GM18873 (cell line): ENCODE measurements around the gene SLC38A3.
A peak's percentile ranks its signal among the peaks of the same experiment; 100 is the strongest.
"Not testable (repeated sequence)": the region's sequence is repeated elsewhere in the genome, so short reads cannot be mapped to it uniquely, and the experiment has no call there.

Experiments used
- ATAC-seq: cut with Tn5 transposase; IDR thresholded peaks from one replicate; pipeline ENCODE4 v1.9.1; 2021; ENCODE audit warnings: mild to moderate bottlenecking, moderate library complexity, moderate number of reproducible peaks; ENCODE audit not compliant: unreplicated experiment, low FRiP score

The SLC38A3 gene

DNA sequence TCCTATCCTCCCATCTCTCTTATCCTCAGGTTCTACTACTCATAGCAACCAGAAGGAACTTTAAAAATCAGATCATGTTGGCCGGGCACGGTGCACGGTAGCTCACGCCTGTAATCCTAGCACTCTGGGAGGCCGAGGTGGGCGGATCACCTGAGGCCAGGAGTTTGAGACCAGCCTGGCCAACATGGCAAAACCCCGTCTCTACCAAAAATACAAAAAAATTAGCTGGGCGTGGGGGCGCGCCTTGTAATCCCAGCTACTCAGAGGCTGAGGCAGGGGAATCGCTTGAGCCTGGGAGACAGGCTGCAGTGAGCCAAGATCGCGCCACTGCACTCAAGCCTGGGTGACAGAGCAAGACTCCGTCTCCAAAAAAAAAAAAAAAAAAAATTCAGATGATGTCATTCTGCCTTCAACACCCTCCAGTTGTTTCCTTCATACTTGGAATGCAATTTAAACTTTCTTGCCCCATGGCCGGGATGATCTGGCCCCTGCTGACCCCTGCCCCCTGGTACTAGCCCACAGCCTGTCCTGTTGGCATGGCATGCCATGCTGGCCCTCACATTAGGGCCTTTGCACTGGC lies 23.2 kb downstream of the SLC38A3 start:
- ATAC-seq = not testable (repeated sequence)

- no peak for ATAC-seq
Observed at GRCh38 chr3:50229490-50229889, 24.4 kb downstream of the SLC38A3 start.

DNA sequence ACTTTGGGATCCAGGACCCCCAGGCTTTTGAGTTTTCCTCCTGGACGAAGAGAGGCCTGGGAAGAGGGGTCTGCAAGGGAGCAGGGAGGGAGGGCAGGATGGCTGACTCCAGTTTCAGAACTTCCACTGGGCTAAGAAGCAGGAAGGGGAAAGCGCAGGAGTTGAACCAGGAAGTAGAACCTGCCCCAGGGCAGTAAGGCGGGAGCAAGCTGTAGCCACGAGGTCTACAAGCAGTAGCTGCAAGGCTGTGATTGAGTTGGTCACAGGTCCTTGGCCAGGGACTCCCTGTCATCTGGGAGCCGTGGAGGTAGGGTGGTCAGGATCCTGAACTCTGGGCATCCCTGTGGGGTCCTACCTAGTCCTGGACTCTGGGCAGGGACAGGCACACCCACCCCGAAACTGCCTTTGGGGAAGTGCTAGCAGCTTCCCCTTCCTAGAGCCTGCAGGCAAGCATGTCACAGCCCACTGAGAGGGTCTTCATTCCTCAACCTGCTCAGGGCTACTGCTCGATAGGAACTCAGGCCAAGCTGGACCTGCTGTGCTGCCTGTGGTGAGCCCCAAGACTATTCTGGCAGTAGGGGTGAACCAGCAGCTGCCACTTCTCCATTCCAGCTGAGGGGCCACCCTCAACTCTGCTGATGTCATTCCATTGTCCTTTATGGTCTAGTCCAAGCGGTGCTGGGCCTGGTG lies 25.2 kb downstream of the SLC38A3 start:
- ATAC-seq = no peak

DNA sequence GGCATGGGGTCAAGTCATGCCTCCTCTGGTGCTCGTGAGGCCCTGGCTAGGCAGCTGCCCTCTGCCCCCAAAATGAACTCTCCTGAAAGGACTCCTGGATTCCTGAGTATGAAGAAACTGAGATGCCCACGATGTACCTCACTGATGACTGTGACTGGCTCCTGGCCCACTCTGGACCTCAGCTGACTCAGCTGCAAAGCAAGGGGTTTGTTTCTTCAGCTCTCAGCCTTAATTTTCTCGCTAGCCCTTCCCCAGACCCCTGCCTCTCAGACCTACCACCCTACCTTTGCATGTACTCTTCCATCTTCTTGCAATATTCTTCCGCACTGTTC lies 25.7 kb downstream of the SLC38A3 start:
- ATAC-seq = no peak

DNA sequence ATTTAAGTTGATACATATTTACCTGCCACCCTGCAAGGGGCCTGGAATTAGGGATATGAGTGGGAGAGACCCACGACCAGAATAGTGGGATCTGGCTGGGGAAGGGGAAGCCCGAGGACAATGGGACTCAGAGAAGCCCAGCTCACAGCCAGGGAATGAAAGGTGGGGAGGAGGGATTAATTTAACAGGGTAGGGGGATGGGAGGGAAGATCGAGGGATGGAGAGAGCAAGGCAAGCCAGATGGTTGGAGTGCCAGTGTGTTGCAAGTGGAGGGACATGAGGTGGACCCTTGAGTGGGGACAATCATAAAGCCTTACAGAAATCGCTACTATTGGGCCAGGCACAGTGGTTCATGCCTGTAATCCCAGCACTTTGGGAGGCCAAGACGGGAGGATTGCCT lies 26.5 kb downstream of the SLC38A3 start:
- no peak for ATAC-seq

GRCh38 chr3:50232303-50232702 lies 27.2 kb downstream of the SLC38A3 start:
- ATAC-seq = no peak

GRCh38 chr3:50233176-50233575 lies 28.1 kb downstream of the SLC38A3 start:
- no peak for ATAC-seq

- ATAC-seq = peak; percentile 90
Observed at GRCh38 chr3:50235716-50236483, 30.8 kb downstream of the SLC38A3 start, which contains the start of gene GNAI2. GNAI2 (plus strand) TSS chr3:50236204; CDS start chr3:50236336, 132 bp downstream.

DNA sequence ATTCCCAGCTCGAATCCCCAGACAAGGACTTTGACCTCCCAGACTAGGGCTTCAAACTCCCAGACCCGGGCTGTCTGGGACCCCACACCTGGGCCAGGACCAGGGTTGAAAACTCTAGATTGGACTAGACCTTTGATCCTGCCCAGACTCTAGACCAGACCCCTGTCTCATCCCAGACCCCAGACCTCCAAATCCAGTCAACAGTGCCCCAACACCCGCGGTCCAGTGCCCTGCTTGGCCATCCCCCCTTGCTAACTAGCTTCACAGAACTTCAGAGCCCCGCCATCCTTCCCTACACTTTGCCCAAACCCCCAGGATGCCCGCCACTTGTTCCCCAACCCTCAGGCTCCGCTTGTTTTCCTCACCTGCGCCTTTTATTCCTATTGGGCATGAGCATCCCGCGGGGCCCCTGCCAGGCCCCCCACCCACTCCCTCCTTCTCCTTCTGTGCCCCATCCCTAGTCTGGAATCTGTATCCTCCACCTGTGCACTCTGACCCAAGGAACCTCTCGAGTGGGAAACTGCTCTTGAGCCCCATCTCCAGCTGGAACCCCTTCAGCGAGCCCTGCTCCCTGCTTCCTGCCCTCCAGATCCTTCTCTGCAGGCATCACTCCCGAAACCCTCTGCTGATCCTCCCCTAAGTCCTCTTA lies 31.5 kb downstream of the SLC38A3 start:
- ATAC-seq = no peak

DNA sequence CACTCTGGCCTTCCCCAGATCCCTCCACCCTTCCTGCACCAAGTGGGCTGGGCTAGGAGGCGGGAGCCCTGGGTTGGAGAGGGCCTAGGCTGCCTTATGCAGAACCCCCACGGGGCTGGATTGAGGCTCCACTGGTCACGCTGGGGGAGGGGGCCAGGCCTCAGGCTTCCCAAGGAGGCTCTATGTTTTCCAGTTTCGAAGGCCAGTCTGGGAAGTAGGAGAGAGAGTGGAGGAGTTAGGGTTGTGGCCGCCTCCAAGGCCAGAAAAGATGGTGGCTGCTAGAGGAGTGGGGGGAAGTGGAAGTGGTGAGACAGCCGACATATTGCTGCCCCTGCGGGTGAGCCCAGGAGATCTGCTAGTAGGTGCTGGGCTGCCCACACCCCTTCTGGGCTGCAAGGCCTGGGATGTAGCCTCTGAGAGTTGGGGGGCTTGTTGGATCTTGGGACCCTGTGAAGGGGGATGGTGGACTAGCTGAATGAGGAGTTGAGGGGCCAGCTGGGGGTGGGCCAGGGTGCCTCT lies 32.1 kb downstream of the SLC38A3 start:
- ATAC-seq = no peak

DNA sequence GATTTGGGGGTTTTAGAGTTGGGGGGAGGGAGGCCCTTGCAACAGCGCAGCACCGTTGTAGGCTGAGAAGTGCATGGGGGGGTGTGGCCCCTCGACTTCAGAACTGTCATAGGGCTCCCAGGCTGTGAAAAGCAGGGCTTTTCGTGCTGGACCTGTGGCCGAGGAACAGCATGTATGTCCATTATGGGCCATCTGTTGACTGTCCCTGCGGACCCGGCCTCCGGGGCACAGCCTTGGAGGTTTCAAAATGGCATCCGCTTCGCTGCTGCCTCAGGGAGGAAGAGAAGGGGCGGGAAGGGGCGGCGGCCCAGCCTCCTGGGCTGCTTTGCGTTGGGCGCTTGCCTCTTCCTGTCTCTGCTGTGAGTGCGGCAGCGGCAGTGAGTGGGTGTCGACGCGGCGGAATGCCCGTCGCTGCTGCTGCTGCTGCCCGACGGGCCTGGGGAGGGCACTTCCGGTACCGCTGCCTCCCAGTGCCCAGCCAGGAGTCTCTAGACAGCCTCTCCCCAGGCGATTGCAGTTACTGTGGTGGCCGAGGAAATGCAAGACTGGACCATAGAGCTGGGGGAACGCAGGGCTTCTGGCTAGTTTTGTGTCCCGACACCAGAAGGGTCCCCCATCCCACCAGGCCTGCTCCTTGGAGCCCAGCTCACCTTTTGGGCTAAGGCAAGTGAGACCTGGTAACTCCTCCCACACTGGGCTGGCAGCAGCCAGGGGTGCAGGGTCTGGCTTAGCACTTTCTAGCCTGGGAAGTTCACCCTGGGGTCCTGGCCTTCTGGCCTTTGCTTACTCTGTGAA lies 32.9 kb downstream of the SLC38A3 start:
- peak; percentile 36 for ATAC-seq

GRCh38 chr3:50238549-50239026 lies 33.5 kb downstream of the SLC38A3 start:
- ATAC-seq = no peak

DNA sequence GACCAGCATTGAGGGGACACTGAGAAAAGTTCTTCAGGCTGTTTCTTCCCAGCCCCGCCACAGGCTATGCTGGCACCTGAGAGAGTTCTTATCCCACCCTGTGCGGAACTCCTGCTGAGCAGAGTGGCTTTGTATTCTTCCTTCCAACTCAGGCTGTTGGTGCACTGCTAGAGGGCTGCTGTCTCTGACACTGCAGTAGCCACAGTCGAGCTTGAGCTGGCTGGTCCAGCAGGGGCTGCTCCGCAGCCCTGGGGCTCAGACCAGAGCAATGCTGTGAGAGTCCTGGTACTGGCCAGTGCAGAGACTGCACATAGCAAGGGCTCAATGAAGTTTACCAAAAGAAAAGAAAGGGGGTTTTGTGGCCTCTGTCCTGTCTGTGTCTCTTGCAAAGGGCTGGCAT lies 34.6 kb downstream of the SLC38A3 start:
- ATAC-seq = no peak

DNA sequence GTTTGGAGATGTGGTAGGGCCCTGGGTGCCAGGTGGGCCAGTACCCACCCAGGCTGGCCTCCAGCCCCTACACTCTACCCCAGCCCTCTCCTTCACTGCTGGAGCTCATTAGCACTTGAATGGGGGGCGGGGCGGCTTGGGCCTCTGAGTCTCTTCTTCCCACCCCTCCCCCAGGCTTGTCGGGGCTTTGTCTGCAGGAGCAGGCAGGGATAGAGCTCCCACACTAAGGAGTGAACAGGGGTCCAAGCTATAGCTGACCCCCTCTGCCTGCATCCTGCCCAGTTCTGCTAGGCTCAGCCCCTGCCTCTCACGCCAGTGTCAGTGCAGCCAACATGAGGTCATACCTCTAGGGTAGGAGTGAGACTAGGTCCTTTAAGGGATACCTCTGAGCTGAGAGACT lies 36.1 kb downstream of the SLC38A3 start:
- ATAC-seq = no peak

DNA sequence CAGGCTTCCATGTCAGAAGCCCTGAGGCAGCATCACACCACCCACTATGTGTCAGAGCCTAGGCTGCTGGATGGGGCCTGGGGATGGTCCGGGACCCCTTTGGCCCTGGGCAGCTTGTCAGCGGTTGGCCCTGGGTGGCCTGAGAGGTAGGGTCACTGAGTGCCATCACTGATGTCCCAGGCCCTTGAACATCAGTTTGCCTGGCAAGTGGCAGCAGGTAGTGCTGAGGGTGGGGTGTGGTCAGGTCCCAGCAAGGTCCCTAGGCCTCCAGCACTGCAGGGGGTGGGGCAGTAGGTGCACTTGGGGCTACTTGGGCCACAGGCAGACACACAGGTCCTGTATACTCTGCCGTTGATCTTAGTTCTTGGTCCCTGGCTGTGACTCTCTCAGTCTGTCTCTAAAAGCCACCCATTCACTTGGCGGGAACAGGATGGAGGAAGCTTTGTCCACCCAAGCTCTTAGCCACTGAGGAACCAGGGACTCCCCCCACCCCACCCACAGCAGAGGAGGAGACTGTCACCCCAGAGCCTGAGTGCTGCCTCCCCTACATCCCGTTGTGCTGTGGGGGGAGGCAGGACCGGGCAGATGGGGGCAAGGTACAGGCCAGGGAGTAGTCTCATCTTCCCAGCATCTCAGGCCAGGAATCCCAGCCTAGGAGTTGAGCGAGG lies 36.8 kb downstream of the SLC38A3 start:
- ATAC-seq = no peak

DNA sequence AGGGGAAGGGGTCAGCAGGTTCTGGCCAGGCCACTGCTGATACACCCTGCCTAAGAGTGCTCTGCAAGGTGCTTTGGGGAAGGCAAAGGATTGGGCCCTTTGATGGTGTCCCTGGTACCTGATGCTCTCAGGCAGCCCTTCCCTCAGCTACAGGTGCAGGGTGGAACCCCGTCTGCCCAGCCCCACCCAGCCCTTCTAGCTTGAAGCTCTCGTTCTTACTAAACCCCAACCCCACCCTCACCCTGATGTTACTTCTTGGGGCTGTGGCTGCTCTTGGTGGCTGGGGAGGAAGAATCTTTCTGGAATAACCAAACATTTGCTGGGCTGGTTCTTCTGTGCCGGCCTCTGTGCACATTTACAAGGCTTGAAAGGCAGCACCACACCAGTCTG lies 37.3 kb downstream of the SLC38A3 start:
- ATAC-seq = no peak

- ATAC-seq = no peak
Observed at GRCh38 chr3:50242851-50243542, 37.9 kb downstream of the SLC38A3 start.

GRCh38 chr3:50243543-50243895 lies 38.4 kb downstream of the SLC38A3 start:
- no peak for ATAC-seq

DNA sequence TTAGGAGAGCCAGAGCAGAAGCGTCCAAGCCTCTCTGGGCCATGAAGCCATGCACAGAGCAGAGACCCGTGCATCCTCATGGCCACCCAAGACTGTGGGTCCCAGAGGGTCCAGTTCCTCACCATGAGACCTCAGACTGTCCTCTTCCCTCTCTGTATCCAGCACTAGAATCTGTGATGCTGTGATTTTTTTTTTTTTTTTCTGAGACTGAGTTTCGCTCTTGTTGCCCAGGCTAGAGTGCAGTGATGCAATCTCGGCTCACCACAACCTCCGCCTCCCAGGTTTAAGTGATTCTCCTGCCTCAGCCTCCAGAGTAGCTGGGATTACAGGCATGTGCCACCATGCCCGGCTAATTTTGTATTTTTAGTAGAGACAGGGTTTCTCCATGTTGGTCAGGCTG lies 39.7 kb downstream of the SLC38A3 start:
- ATAC-seq = not testable (repeated sequence)
